ENCODE results near the gene NCAPH2.

NCAPH2 gene

GRCh38 chr22:50490531-50491308 is 17.3 kb upstream of the NCAPH2 start:
- TF ChIP-seq GATA2 (IDR thresholded peaks at IDR 0.05; ENCODE audit: low read depth, low read length): no peak

- TF ChIP-seq GATA2 (IDR thresholded peaks at IDR 0.05; ENCODE audit: low read depth, low read length): no peak
- no peak for TF ChIP-seq GATA3 (IDR thresholded peaks at IDR 0.05; ENCODE audit: low read depth, low read length)
Observed at GRCh38 chr22:50497093-50497492, 10.9 kb upstream of the NCAPH2 start.

- no peak for TF ChIP-seq GATA3 (IDR thresholded peaks at IDR 0.05; ENCODE audit: low read depth, low read length)
- no peak for TF ChIP-seq GATA2 (IDR thresholded peaks at IDR 0.05; ENCODE audit: low read depth, low read length)
Observed at GRCh38 chr22:50498322-50498890, 9.6 kb upstream of the NCAPH2 start.

GRCh38 chr22:50500452-50500851 is 7.6 kb upstream of the NCAPH2 start:
- TF ChIP-seq GATA3 (IDR thresholded peaks at IDR 0.05; ENCODE audit: low read depth, low read length): no peak
- no peak for TF ChIP-seq GATA2 (IDR thresholded peaks at IDR 0.05; ENCODE audit: low read depth, low read length)

- TF ChIP-seq GATA2 (IDR thresholded peaks at IDR 0.05; ENCODE audit: low read depth, low read length): no peak
- no peak for TF ChIP-seq GATA3 (IDR thresholded peaks at IDR 0.05; ENCODE audit: low read depth, low read length)
Observed at GRCh38 chr22:50502096-50502495, 5.9 kb upstream of the NCAPH2 start.

GRCh38 chr22:50502628-50503474 is 5.2 kb upstream of the NCAPH2 start:
- TF ChIP-seq GATA2 (IDR thresholded peaks at IDR 0.05; ENCODE audit: low read depth, low read length) (no peak), GATA3 (IDR thresholded peaks at IDR 0.05; ENCODE audit: low read depth, low read length) (no peak)

GRCh38 chr22:50503475-50504145 is 4.4 kb upstream of the NCAPH2 start:
- TF ChIP-seq GATA2 (IDR thresholded peaks at IDR 0.05; ENCODE audit: low read depth, low read length): no peak
- no peak for TF ChIP-seq GATA3 (IDR thresholded peaks at IDR 0.05; ENCODE audit: low read depth, low read length)

GRCh38 chr22:50504369-50505211 is 3.4 kb upstream of the NCAPH2 start:
- TF ChIP-seq GATA2 (IDR thresholded peaks at IDR 0.05; ENCODE audit: low read depth, low read length) (no peak), GATA3 (IDR thresholded peaks at IDR 0.05; ENCODE audit: low read depth, low read length) (no peak)

GRCh38 chr22:50505276-50505775 is 2.7 kb upstream of the NCAPH2 start:
- TF ChIP-seq GATA2 (IDR thresholded peaks at IDR 0.05; ENCODE audit: low read depth, low read length) (no peak), GATA3 (IDR thresholded peaks at IDR 0.05; ENCODE audit: low read depth, low read length) (no peak)

- TF ChIP-seq GATA3 (IDR thresholded peaks at IDR 0.05; ENCODE audit: low read depth, low read length): no peak
- no peak for TF ChIP-seq GATA2 (IDR thresholded peaks at IDR 0.05; ENCODE audit: low read depth, low read length)
Observed at GRCh38 chr22:50505776-50506610, 2.0 kb upstream of the NCAPH2 start.

- no peak for TF ChIP-seq GATA2 (IDR thresholded peaks at IDR 0.05; ENCODE audit: low read depth, low read length)
- no peak for TF ChIP-seq GATA3 (IDR thresholded peaks at IDR 0.05; ENCODE audit: low read depth, low read length)
Observed at GRCh38 chr22:50506611-50507420, 1.2 kb upstream of the NCAPH2 start.
